ENCODE measurements around the gene PWWP2B.

PWWP2B gene

DNA sequence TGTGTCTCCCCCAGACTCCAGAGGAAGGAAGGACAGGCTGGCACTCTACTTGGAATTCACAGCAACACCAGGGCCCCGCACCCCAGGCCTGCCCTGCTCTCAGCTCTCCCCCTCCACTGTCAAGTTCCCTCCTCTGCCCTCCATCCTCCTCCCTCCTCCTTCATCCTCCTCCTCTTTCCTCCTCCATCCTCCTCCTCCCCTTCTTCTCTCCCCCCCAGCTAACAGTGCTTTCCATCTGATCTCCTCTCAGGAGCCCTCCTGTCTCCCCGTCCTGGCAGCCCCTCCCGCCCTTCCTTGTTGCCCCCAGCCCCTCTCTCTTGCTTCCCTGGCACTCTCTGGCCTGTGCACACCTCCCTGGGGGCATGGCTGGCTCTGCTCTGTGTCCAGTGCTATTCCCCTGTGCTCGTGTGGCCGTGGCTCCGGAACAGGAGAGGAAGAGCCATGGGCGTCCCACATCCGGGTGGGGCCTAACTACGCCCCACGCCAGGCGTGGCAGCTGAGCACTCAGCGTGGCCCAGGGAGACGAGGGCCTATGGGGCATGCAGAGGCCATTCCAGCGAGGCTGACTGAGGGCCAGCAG is 64.2 kb downstream of the PWWP2B start:
- no peak for DNase-seq

- DNase-seq: no peak
These were observed 64.8 kb downstream of the PWWP2B start for GRCh38 chr10:132461683-132462231.

- no peak for DNase-seq
These were observed 65.7 kb downstream of the PWWP2B start for GRCh38 chr10:132462463-132463332.

GRCh38 chr10:132463333-132464255 is 66.6 kb downstream of the PWWP2B start:
- DNase-seq: no peak

GRCh38 chr10:132464256-132465192 is 67.5 kb downstream of the PWWP2B start:
- DNase-seq: no peak

DNA sequence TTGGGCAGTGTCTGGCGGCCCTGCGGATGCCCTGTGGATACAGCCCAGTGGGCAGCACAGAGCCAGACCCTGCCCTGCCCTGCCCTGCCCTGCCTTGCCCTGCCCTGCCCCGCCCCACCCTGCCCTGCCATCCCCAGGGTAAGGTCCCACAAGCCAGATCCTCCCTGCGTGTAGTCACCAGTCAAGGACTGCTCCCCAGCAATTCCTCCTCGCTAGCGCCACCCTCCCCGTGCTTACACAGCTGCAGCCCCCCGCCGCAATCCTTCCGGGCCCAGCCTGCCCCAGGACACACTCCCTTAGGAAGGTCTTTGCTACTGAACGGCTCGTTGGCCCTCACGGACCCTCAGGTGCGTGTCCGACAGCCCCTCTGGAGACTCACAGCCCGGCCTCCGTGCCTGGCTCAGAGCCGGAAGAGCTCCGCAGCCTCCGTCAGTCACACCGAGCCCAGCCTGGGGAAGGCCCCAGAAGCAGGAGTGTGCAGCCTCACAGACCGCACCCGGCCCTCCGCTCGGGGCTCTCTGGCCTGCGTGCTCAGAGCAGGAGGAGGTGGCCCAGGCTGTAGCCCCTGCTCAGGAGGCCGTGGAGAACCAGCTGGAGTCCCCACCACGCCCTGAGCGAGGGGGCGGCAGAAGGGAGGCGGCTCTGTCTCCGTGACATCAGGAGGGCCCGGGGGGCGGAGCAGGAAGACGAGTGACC is 68.3 kb downstream of the PWWP2B start:
- DNase-seq: no peak

GRCh38 chr10:132465889-132466519 is 69.0 kb downstream of the PWWP2B start:
- no peak for DNase-seq

GRCh38 chr10:132466520-132467463 is 69.8 kb downstream of the PWWP2B start:
- DNase-seq: no peak

All from SW 1271 (cell line).